GM21529 (cell line): ENCODE results near the gene DCD.

Source experiments
- ATAC-seq: cut with Tn5 transposase; IDR thresholded peaks from one replicate; pipeline ENCODE4 v1.9.1; 2021; ENCODE audit not compliant: unreplicated experiment

DCD gene

DNA sequence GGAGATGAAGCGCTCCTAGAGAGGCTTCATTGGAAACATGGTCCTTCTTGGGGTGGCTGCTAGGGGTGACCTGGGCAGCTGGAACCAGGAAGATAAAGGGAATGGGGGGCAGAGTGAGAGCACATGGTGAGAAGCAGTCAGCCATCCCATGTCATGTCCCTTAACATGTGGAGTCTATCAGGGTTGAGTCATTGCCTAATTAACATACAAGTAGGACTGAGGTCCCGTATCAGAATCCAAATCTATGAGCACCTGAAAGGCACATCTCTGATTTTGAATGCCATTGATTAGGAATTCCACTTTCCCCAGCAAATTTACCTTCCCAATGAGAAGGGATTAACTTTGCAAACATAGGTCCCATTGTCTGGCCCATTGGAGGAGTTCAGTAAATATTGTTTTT, 39.4 kb downstream of the DCD start:
- ATAC-seq = no peak

DNA sequence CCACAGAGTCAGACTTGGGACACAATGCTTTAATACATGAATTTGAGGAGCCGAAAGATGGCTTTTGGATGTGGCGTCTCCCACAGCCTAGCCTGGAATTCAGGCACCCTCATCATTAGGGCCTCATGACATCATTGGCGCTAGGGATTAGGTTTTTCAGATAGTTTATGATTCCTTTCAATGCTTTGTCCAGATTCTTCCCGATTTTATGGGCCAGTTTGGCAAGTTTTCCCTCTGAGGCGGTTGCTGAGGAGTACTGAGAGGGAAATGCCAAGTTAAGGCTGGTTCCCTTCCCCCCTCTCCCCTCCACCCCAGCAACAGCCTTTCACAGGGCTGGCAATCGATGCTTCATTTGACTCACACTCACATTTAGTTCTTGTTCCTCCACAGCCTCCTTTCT, 40.0 kb downstream of the DCD start:
- ATAC-seq = no peak

GRCh38 chr12:54606556-54606955, 41.6 kb downstream of the DCD start:
- no peak for ATAC-seq

GRCh38 chr12:54605138-54605970, 42.8 kb downstream of the DCD start:
- no peak for ATAC-seq

DNA sequence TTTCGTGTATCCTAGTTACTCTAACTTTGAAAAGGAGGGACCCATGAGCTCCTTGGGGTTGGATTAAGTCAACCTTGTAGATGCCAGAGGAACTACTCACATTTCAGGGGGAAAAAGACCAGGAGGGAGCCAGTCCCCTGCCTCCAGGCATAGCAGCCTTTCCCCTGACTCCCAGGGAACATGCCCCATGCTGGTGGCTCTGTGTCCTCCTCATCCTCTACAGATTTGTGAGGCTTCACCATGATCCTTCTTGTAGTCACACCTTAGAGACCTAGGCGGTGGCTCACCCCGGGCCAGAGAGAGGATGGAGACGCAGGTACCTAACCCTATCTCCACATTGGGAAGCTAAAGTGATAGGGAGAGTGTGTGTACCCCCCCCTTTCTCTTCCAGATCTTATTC, 43.7 kb downstream of the DCD start:
- ATAC-seq = no peak

- no peak for ATAC-seq
Measured at GRCh38 chr12:54603872-54604271, 44.3 kb downstream of the DCD start.

DNA sequence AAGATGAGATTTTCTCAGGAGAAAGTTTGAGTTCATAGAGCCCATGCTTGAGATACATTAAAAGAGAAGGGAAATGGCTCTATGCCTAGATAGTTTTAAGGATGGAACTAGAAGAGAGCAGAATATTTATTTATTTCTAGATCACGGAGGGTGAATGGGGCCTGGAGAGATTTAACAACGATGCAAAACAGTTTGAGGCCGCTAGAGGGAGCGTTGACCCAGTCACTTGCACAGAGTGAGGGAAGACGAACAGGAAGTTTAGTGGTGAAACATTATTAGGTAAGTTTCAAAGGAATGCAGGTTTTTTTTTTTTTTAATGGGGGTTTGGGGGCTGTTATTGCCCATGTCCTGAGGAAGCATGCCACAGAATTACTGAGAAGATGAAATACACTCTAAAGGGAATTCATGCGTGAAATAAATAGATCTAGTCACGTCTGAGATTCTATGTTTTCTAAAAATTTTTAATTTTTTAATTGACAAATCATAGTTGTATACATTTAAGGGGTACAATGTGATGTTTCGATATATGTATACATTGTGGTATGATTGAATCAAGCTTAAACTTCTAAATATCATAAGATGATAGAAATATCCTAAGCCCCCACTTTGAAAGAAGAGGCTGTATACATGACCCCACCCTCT, 44.9 kb downstream of the DCD start:
- peak; percentile 90 for ATAC-seq

DNA sequence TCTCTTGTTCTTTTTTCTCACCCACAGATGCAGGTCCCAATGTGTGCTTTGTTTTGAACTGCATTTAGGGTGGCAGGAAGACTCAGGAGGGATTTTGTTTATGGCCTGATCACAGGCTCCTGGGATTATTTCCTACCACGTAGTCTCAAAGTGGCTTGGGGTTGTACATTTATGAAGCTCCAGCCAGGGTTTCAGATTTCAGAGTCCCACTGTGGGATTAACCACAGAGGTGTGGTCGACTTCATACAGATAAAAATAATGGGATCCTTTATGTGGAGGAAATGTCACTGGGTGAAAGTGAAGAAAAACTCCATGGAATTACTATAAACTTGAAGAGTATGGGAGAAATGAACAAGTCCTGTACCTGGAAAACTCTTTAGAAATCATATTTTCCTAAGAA, 45.5 kb downstream of the DCD start:
- no peak for ATAC-seq

- ATAC-seq = no peak
Measured at GRCh38 chr12:54601841-54602240, 46.3 kb downstream of the DCD start.

DNA sequence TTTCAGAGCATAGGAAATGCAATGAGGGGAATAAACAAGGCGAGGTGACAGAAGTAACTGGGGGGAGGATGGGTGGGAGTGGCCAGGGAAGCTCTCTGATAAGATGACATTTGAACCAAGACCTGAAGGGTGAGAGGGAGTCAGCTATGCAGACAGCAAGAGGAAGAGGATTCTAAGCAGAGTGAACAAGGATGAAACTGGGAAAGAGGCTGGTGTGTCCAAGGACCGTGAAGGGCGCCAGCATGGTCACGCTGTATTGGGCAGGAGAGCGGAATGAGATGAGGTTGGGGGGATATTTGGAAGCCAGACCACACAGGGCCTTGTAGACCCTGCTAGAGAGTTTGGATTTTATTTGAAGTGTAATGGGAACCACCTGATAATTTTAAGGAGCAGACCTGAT, 49.2 kb downstream of the DCD start:
- ATAC-seq = no peak

GRCh38 chr12:54596526-54596946, 51.6 kb downstream of the DCD start:
- ATAC-seq = peak; percentile 44

- no peak for ATAC-seq
Measured at GRCh38 chr12:54595471-54595870, 52.7 kb downstream of the DCD start.
